ENCODE measurements around the gene IMPA2.
"Not testable (repeated sequence)": the region's sequence is repeated elsewhere in the genome, so short reads cannot be mapped to it uniquely, and the experiment has no call there.

IMPA2 gene

GRCh38 chr18:12065397-12065796 is 84.1 kb downstream of the IMPA2 start:
- TF ChIP-seq CTCF (IDR thresholded peaks at IDR 0.05; ENCODE audit: borderline replicate concordance, control extremely low read depth, extremely low read depth, insufficient read depth, missing control alignments): no peak
- in situ Hi-C loops (cut with MboI; ENCODE audit: low sequenced_read_pairs, unreplicated experiment): no loop called here
- no peak for DNase-seq (ENCODE audit: low spot score)

GRCh38 chr18:12066910-12067511 is 85.7 kb downstream of the IMPA2 start:
- in situ Hi-C loops (cut with MboI; ENCODE audit: low sequenced_read_pairs, unreplicated experiment): no loop called here
- TF ChIP-seq CTCF (IDR thresholded peaks at IDR 0.05; ENCODE audit: borderline replicate concordance, control extremely low read depth, extremely low read depth, insufficient read depth, missing control alignments): no peak
- DNase-seq (ENCODE audit: low spot score): no peak

GRCh38 chr18:12067671-12068070 is 86.4 kb downstream of the IMPA2 start:
- DNase-seq (ENCODE audit: low spot score): no peak
- in situ Hi-C loops (cut with MboI; ENCODE audit: low sequenced_read_pairs, unreplicated experiment): no loop called here
- no peak for TF ChIP-seq CTCF (IDR thresholded peaks at IDR 0.05; ENCODE audit: borderline replicate concordance, control extremely low read depth, extremely low read depth, insufficient read depth, missing control alignments)

GRCh38 chr18:12068316-12068949 is 87.1 kb downstream of the IMPA2 start:
- in situ Hi-C loops (cut with MboI; ENCODE audit: low sequenced_read_pairs, unreplicated experiment); DNase-seq (ENCODE audit: low spot score): not testable (repeated sequence)

- DNase-seq (ENCODE audit: low spot score): no peak
- no peak for TF ChIP-seq CTCF (IDR thresholded peaks at IDR 0.05; ENCODE audit: borderline replicate concordance, control extremely low read depth, extremely low read depth, insufficient read depth, missing control alignments)
- in situ Hi-C loops (cut with MboI; ENCODE audit: low sequenced_read_pairs, unreplicated experiment): no loop called here
These were observed 87.6 kb downstream of the IMPA2 start for GRCh38 chr18:12068950-12069320.

GRCh38 chr18:12071066-12071465 is 89.8 kb downstream of the IMPA2 start:
- in situ Hi-C loops (cut with MboI; ENCODE audit: low sequenced_read_pairs, unreplicated experiment); DNase-seq (ENCODE audit: low spot score): not testable (repeated sequence)

GRCh38 chr18:12072996-12073395 is 91.7 kb downstream of the IMPA2 start:
- TF ChIP-seq CTCF (IDR thresholded peaks at IDR 0.05; ENCODE audit: borderline replicate concordance, control extremely low read depth, extremely low read depth, insufficient read depth, missing control alignments): no peak
- in situ Hi-C loops (cut with MboI; ENCODE audit: low sequenced_read_pairs, unreplicated experiment): no loop called here

GRCh38 chr18:12074736-12075135 is 93.4 kb downstream of the IMPA2 start:
- no peak for DNase-seq (ENCODE audit: low spot score)
- in situ Hi-C loops (cut with MboI; ENCODE audit: low sequenced_read_pairs, unreplicated experiment): no loop called here

More at GRCh38 chr18:12072996-12073395, 91.7 kb downstream of the IMPA2 start:
- DNase-seq (ENCODE audit: low spot score): no peak

More at GRCh38 chr18:12074736-12075135, 93.4 kb downstream of the IMPA2 start:
- TF ChIP-seq CTCF (IDR thresholded peaks at IDR 0.05; ENCODE audit: borderline replicate concordance, control extremely low read depth, extremely low read depth, insufficient read depth, missing control alignments): peak; percentile 19

Data from GM13976 (cell line).